ENCODE measurements around the gene IL17D.

Gene IL17D

GRCh38 chr13:20706661-20707060 lies 3.2 kb downstream of the IL17D start:
- H3K4me1 ChIP-seq (ENCODE audit: control insufficient read depth, insufficient read depth, low read length), result no peaks in the 10 kb centered on the region
- 92 to 96% methylated on average over 5 of the region's 5 CpGs for WGBS, 2 experiments
- no peaks in the 10 kb centered on the region for H3K36me3 ChIP-seq (ENCODE audit: control insufficient read depth, insufficient read depth, low read length)
- no peak overlapping the region for H3K27ac ChIP-seq (ENCODE audit: insufficient read depth, low read depth, low read length, poor library complexity, severe bottlenecking)
- H3K4me3 ChIP-seq (ENCODE audit: insufficient read depth, low read depth, low read length), result no peak overlapping the region
- H3K9me3 ChIP-seq (ENCODE audit: control insufficient read depth, low read length), result no peaks in the 10 kb centered on the region
- peaks cover 18% of the 10 kb centered on the region for H3K27me3 ChIP-seq (ENCODE audit: control insufficient read depth, insufficient read depth, low read length, poor library complexity, severe bottlenecking)

- H3K27ac ChIP-seq (ENCODE audit: insufficient read depth, low read depth, low read length, poor library complexity, severe bottlenecking), result no peak overlapping the region
- H3K4me1 ChIP-seq (ENCODE audit: control insufficient read depth, insufficient read depth, low read length), result peaks cover under 1% of the 10 kb centered on the region
- WGBS, 2 experiments, result 75 to 88% methylated on average over 2 of the region's 2 CpGs
- peaks cover 2% of the 10 kb centered on the region for H3K27me3 ChIP-seq (ENCODE audit: control insufficient read depth, insufficient read depth, low read length, poor library complexity, severe bottlenecking)
- H3K36me3 ChIP-seq (ENCODE audit: control insufficient read depth, insufficient read depth, low read length), result no peaks in the 10 kb centered on the region
- no peaks in the 10 kb centered on the region for H3K9me3 ChIP-seq (ENCODE audit: control insufficient read depth, low read length)
- no peak overlapping the region for H3K4me3 ChIP-seq (ENCODE audit: insufficient read depth, low read depth, low read length)
Observed at GRCh38 chr13:20708216-20708615, 4.7 kb downstream of the IL17D start.

- Histone ChIP-seq H3K9me3 (ENCODE audit: control insufficient read depth, low read length) (no peaks in the 10 kb centered on the region), H3K27ac (ENCODE audit: insufficient read depth, low read depth, low read length, poor library complexity, severe bottlenecking) (no peak overlapping the region), H3K27me3 (ENCODE audit: control insufficient read depth, insufficient read depth, low read length, poor library complexity, severe bottlenecking) (no peaks in the 10 kb centered on the region), H3K4me1 (ENCODE audit: control insufficient read depth, insufficient read depth, low read length) (peaks cover 7% of the 10 kb centered on the region), H3K4me3 (ENCODE audit: insufficient read depth, low read depth, low read length) (no peak overlapping the region), H3K36me3 (ENCODE audit: control insufficient read depth, insufficient read depth, low read length) (no peaks in the 10 kb centered on the region)
- WGBS, 2 experiments, result 93 to 99% methylated on average over 8 of the region's 8 CpGs
Observed at GRCh38 chr13:20709369-20709768, 5.9 kb downstream of the IL17D start.

GRCh38 chr13:20709782-20710181 lies 6.3 kb downstream of the IL17D start:
- H3K36me3 ChIP-seq (ENCODE audit: control insufficient read depth, insufficient read depth, low read length), result no peaks in the 10 kb centered on the region
- H3K4me3 ChIP-seq (ENCODE audit: insufficient read depth, low read depth, low read length), result no peak overlapping the region
- H3K27ac ChIP-seq (ENCODE audit: insufficient read depth, low read depth, low read length, poor library complexity, severe bottlenecking), result no peak overlapping the region
- WGBS, 2 experiments, result 85 to 88% methylated on average over 4 of the region's 4 CpGs
- H3K27me3 ChIP-seq (ENCODE audit: control insufficient read depth, insufficient read depth, low read length, poor library complexity, severe bottlenecking), result no peaks in the 10 kb centered on the region
- H3K4me1 ChIP-seq (ENCODE audit: control insufficient read depth, insufficient read depth, low read length), result peaks cover 7% of the 10 kb centered on the region
- no peaks in the 10 kb centered on the region for H3K9me3 ChIP-seq (ENCODE audit: control insufficient read depth, low read length)

GRCh38 chr13:20711301-20712044 lies 8.0 kb downstream of the IL17D start:
- H3K27me3 ChIP-seq (ENCODE audit: control insufficient read depth, insufficient read depth, low read length, poor library complexity, severe bottlenecking), result no peaks in the 10 kb centered on the region
- no peak overlapping the region for H3K4me3 ChIP-seq (ENCODE audit: insufficient read depth, low read depth, low read length)
- H3K36me3 ChIP-seq (ENCODE audit: control insufficient read depth, insufficient read depth, low read length), result no peaks in the 10 kb centered on the region
- H3K4me1 ChIP-seq (ENCODE audit: control insufficient read depth, insufficient read depth, low read length), result peaks cover 10% of the 10 kb centered on the region
- 84 to 86% methylated on average over 13 of the region's 13 CpGs for WGBS, 2 experiments
- H3K27ac ChIP-seq (ENCODE audit: insufficient read depth, low read depth, low read length, poor library complexity, severe bottlenecking), result no peak overlapping the region
- no peaks in the 10 kb centered on the region for H3K9me3 ChIP-seq (ENCODE audit: control insufficient read depth, low read length)

- Histone ChIP-seq H3K9me3 (ENCODE audit: control insufficient read depth, low read length) (no peaks in the 10 kb centered on the region), H3K36me3 (ENCODE audit: control insufficient read depth, insufficient read depth, low read length) (no peaks in the 10 kb centered on the region), H3K27me3 (ENCODE audit: control insufficient read depth, insufficient read depth, low read length, poor library complexity, severe bottlenecking) (no peaks in the 10 kb centered on the region), H3K27ac (ENCODE audit: insufficient read depth, low read depth, low read length, poor library complexity, severe bottlenecking) (no peak overlapping the region), H3K4me3 (ENCODE audit: insufficient read depth, low read depth, low read length) (no peak overlapping the region), H3K4me1 (ENCODE audit: control insufficient read depth, insufficient read depth, low read length) (peaks cover 22% of the 10 kb centered on the region)
- 47 to 52% methylated on average over 11 of the region's 11 CpGs for WGBS, 2 experiments
Observed at GRCh38 chr13:20713014-20713376, 9.5 kb downstream of the IL17D start.

- peaks cover 22% of the 10 kb centered on the region for H3K4me1 ChIP-seq (ENCODE audit: control insufficient read depth, insufficient read depth, low read length)
- H3K9me3 ChIP-seq (ENCODE audit: control insufficient read depth, low read length), result no peaks in the 10 kb centered on the region
- WGBS, 2 experiments, result 88 to 89% methylated on average over 11 of the region's 11 CpGs
- no peaks in the 10 kb centered on the region for H3K36me3 ChIP-seq (ENCODE audit: control insufficient read depth, insufficient read depth, low read length)
- no peak overlapping the region for H3K27ac ChIP-seq (ENCODE audit: insufficient read depth, low read depth, low read length, poor library complexity, severe bottlenecking)
- no peak overlapping the region for H3K4me3 ChIP-seq (ENCODE audit: insufficient read depth, low read depth, low read length)
- H3K27me3 ChIP-seq (ENCODE audit: control insufficient read depth, insufficient read depth, low read length, poor library complexity, severe bottlenecking), result no peaks in the 10 kb centered on the region
Observed at GRCh38 chr13:20713751-20714150, 10.3 kb downstream of the IL17D start.

- H3K9me3 ChIP-seq (ENCODE audit: control insufficient read depth, low read length), result no peaks in the 10 kb centered on the region
- H3K36me3 ChIP-seq (ENCODE audit: control insufficient read depth, insufficient read depth, low read length), result no peaks in the 10 kb centered on the region
- WGBS, 2 experiments, result 89 to 93% methylated on average over 8 of the region's 8 CpGs
Observed at GRCh38 chr13:20714161-20714560, 10.7 kb downstream of the IL17D start.

GRCh38 chr13:20714563-20715329 lies 11.2 kb downstream of the IL17D start:
- no peaks in the 10 kb centered on the region for H3K9me3 ChIP-seq (ENCODE audit: control insufficient read depth, low read length)
- H3K4me1 ChIP-seq (ENCODE audit: control insufficient read depth, insufficient read depth, low read length), result peaks cover 22% of the 10 kb centered on the region
- no peak overlapping the region for H3K27ac ChIP-seq (ENCODE audit: insufficient read depth, low read depth, low read length, poor library complexity, severe bottlenecking)
- WGBS, 2 experiments, result 88 to 94% methylated on average over 6 to 9 of the region's 9 CpGs
- no peaks in the 10 kb centered on the region for H3K36me3 ChIP-seq (ENCODE audit: control insufficient read depth, insufficient read depth, low read length)
- no peak overlapping the region for H3K4me3 ChIP-seq (ENCODE audit: insufficient read depth, low read depth, low read length)
- peaks cover 2% of the 10 kb centered on the region for H3K27me3 ChIP-seq (ENCODE audit: control insufficient read depth, insufficient read depth, low read length, poor library complexity, severe bottlenecking)

More at GRCh38 chr13:20714161-20714560, 10.7 kb downstream of the IL17D start:
- H3K27ac ChIP-seq (ENCODE audit: insufficient read depth, low read depth, low read length, poor library complexity, severe bottlenecking), result no peak overlapping the region
- H3K4me1 ChIP-seq (ENCODE audit: control insufficient read depth, insufficient read depth, low read length), result peaks cover 22% of the 10 kb centered on the region
- H3K4me3 ChIP-seq (ENCODE audit: insufficient read depth, low read depth, low read length), result no peak overlapping the region
- H3K27me3 ChIP-seq (ENCODE audit: control insufficient read depth, insufficient read depth, low read length, poor library complexity, severe bottlenecking), result no peaks in the 10 kb centered on the region

GRCh38 chr13:20715330-20715712 lies 11.8 kb downstream of the IL17D start:
- H3K4me3 ChIP-seq (ENCODE audit: insufficient read depth, low read depth, low read length), result no peak overlapping the region
- WGBS, 2 experiments, result 95 to 97% methylated on average over 5 of the region's 6 CpGs
- peaks cover 22% of the 10 kb centered on the region for H3K4me1 ChIP-seq (ENCODE audit: control insufficient read depth, insufficient read depth, low read length)
- H3K27me3 ChIP-seq (ENCODE audit: control insufficient read depth, insufficient read depth, low read length, poor library complexity, severe bottlenecking), result peaks cover 8% of the 10 kb centered on the region
- no peaks in the 10 kb centered on the region for H3K9me3 ChIP-seq (ENCODE audit: control insufficient read depth, low read length)
- H3K36me3 ChIP-seq (ENCODE audit: control insufficient read depth, insufficient read depth, low read length), result no peaks in the 10 kb centered on the region
- H3K27ac ChIP-seq (ENCODE audit: insufficient read depth, low read depth, low read length, poor library complexity, severe bottlenecking), result no peak overlapping the region
